Measurements from ENCODE around the gene SLC32A1.

The SLC32A1 gene

DNA sequence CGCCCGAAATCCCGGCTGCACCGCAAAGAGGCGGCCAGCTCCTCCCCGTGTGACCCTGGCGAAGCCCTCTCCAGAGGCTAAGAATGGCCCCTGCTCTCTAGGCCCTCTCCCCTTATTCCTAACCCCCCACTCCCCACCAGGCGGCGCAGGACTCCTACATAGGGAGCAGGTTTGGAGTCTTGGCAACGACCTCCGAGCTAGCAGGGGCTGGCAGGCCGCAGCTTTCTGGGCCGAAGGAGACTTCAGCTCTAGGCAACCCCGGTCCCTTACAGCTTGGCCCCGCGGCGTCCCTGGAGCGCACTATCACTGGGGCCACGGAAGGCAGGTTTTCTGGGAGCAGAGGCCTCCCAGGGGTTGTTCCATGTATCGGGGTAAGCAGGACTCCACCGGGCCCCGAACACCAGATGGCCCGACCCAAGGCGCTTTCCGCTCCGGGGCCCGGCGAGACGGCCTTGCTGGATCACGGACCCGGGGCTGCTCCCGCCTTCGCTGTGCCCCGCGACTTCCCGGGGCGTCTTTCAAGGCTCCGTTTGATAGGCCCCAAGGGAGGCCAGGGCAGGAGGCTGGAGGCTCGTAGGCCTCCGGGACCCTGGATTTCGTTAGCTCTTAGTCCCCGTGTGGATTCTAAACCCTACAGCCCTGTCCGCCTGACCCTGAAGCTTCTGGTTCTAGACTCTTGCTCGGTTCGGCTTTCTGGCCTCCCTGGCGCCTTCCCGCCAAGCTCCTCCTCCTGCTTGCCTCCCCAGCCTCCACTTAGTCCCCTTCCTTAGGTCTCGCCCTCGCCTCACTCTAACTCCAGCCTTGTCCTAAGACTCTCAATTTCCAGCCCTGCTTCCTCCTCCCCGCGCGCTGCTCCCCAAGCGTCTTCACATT lies 1.9 kb downstream of the SLC32A1 start:
- DNase-seq (ENCODE audit: low spot score): no peak

DNA sequence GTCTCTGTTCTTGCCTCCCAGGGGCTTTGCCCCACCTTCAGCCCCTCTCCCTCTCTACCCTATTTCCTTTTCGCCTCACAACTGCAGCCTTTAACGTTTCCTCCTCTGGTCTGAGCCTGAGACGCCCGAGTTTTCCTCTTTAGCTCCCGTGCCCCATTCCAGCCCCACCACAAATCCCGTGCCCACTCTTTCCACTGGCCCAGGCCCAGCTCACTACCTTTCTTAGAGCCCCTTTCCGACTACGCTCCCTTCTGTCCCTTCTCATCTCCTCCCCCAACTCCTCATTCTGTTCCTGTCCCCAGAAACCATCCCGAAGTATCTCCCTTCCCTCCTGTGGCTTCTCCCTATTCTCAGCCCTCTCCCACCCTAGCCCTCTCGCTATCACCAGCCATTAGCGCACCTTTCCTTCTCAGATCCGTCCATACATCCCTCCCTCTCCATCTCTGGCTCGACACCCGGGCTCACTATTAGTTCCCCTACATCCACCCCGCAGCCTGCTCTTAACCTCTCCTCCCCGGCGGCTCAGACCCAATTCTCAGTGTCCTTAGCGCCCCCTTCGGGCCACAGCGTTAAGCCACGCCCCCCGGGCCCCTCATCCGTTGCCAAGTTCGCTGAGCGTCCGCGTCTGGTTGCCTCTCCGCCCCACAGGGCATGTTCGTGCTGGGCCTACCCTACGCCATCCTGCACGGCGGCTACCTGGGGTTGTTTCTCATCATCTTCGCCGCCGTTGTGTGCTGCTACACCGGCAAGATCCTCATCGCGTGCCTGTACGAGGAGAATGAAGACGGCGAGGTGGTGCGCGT lies 2.7 kb downstream of the SLC32A1 start:
- DNase-seq (ENCODE audit: low spot score): peak; percentile 11

DNA sequence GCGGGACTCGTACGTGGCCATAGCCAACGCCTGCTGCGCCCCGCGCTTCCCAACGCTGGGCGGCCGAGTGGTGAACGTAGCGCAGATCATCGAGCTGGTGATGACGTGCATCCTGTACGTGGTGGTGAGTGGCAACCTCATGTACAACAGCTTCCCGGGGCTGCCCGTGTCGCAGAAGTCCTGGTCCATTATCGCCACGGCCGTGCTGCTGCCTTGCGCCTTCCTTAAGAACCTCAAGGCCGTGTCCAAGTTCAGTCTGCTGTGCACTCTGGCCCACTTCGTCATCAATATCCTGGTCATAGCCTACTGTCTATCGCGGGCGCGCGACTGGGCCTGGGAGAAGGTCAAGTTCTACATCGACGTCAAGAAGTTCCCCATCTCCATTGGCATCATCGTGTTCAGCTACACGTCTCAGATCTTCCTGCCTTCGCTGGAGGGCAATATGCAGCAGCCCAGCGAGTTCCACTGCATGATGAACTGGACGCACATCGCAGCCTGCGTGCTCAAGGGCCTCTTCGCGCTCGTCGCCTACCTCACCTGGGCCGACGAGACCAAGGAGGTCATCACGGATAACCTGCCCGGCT lies 3.4 kb downstream of the SLC32A1 start:
- no peak for DNase-seq (ENCODE audit: low spot score)

DNA sequence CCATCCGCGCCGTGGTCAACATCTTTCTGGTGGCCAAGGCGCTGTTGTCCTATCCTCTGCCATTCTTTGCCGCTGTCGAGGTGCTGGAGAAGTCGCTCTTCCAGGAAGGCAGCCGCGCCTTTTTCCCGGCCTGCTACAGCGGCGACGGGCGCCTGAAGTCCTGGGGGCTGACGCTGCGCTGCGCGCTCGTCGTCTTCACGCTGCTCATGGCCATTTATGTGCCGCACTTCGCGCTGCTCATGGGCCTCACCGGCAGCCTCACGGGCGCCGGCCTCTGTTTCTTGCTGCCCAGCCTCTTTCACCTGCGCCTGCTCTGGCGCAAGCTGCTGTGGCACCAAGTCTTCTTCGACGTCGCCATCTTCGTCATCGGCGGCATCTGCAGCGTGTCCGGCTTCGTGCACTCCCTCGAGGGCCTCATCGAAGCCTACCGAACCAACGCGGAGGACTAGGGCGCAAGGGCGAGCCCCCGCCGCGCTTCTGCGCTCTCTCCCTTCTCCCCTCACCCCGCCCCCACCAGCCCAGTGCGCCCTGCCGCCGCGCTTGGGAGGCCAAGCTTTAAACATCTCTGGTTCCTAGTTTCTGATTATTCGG lies 4.0 kb downstream of the SLC32A1 start:
- no peak for DNase-seq (ENCODE audit: low spot score)

DNA sequence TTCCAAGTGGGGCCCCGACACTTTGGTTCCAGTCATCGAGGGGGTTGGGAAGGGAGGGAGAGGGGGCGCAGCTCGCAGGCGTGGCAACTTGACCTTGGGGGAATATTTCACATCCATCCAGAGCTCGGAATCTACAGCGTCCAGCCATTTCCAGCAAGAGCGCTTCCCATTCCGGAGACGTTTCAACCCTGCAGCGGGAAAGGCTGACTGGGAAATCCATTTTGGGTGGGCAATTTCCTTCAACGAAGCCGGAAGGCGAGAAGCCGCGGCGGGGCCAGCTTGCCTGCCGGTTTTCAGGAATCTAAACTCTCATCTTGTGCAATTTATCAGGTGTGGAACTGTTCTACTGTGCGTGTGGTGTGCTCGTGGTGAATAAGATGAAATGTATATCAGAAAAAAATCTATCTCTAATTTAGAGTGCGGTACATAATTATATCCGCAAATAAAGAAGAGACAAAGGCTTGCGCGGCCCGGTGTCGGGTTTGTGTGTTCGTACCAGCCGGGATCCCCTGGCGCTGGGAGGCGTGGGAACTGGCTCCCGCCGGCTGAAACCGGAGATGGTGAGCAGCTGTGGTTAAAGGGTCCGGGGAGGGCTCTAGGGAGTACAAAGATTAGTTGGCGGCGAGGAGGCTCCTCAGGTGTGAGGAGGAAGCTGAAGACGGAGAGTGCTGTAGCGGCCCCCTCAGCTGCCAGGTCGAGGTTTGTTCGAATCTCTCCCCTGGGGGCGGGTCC lies 4.8 kb downstream of the SLC32A1 start:
- no peak for DNase-seq (ENCODE audit: low spot score)

DNA sequence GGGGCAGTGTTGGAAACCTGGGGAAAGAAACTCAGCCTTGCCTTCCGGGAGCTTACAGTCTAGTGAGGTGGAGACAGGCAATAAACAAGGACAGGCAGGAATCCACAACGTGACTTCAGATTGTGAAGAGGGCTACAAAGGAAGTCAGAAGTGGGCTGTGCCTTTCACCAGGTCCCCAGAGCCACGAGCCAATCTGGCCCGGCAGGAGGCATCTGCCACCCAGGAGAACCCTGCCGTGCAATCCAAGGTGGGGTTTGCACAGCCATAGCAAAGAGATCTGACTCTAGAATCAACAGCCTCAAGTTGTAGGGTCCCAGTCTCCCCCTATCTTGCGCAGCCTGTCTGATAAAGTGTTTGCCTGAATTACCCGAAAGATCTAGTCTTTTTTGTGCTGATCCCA lies 5.5 kb downstream of the SLC32A1 start:
- no peak for DNase-seq (ENCODE audit: low spot score)

DNA sequence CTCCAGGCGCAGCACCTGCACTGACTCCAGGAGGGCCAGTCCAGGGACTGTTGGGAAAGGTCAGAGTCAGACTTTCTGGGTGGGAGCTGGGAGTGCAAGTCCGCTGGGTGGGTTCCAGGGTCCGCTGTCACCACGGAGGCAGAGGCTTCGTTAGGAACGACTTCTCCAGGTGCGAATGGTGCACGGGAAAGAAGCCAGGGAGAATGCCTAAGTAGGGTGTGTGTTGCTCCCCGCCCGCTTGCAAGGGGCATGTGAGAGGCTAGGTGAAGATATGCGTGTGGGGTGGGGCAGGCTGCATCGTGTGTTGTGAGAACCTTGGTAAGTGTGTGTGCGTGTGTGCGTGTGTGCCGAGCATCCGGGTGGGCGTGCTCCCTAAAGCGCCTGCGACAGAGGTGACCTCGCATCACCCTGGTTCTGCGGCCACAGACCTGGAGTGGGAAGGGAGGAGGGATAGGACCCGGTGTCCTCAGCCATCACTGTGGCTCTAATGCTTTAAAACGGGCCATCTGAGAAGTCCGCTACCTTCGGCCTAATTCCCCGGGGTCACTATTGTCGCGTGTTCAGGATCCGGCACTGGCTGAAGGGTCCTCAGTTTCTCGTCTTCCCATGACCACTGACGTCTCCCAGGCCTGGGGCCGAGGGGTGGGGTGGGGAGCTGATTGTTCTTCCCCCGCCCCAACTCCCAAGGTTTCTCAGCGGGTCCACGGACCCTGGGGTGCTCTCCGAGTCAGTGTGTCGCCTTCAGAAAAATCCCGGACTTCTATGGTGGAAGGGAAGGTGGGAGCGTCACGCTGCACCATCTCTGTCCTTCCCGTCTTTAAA lies 6.1 kb downstream of the SLC32A1 start:
- no peak for DNase-seq (ENCODE audit: low spot score)

DNA sequence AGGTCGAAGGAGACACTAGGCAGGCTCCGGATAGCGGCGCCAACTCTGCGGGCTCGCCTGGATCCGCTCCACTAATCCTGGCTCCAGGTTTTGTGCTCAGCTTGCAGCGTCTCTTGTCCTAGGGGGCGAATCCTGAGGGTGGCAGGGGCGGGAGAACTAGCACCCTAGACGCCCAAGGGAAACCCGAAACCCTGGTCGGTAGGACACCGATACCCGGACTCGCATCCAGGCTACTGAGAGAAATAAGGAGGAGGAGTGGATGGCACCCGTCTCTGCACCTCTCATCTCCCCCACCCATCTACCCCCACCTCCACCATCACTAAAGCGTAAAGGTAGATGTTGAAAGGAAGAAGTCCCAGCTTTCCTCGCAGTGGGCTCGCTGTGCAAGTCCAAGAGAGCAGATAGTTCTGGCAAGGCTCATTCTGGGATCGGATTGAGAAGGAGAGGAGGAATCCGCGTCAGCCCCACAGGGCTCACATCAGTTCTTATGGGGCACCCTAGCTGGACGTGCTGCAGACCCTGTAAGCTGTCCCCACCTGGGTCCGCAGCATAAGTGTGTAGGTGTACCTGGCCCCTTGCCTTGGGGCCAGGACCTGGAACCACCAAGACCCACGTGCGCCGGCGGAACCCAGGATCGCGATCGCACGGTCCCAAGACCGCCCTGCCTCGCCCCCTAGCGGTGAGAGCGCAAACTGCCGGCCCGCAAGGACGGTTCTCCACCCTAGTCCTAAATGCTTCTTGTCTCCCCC lies 6.9 kb downstream of the SLC32A1 start:
- peak; percentile 44 for DNase-seq (ENCODE audit: low spot score)

DNA sequence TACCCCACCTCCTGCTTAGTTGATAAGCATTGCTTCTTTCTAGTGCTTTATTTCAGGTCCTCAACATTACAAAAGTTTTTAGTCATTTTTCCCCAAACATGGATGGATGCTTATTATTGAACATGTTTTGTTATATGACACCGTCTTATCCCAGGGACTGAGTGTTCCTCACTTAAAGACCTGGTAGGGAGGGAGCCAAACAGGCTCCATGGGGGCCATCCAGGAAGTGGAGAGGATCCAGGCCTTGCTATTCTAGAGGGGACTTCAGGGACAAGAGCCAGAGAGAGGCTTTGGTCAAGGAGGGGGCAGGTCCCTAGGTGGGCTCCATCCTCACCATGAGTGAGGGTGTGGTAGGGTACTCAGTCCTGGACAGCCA lies 7.4 kb downstream of the SLC32A1 start:
- no peak for DNase-seq (ENCODE audit: low spot score)

DNA sequence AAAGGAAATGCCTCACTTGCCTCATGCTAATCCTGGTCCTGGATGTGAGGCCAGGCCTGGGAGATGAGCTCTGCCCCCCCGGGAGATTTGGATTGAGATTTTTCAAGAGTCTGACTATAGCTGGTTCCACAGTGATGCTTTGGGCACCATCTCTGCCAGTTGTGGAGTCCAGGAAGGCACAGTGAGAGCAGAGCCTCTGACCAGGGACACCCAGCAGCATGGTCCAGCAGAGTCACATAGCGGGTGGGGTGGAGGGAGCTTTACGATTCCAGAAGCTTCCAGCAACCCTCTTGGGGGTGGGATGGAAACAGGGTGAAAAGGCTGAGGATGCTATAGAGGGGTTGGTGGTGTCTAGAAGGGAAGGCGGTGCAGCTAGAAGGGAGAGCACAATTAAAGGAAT lies 8.7 kb downstream of the SLC32A1 start:
- no peak for DNase-seq (ENCODE audit: low spot score)

DNA sequence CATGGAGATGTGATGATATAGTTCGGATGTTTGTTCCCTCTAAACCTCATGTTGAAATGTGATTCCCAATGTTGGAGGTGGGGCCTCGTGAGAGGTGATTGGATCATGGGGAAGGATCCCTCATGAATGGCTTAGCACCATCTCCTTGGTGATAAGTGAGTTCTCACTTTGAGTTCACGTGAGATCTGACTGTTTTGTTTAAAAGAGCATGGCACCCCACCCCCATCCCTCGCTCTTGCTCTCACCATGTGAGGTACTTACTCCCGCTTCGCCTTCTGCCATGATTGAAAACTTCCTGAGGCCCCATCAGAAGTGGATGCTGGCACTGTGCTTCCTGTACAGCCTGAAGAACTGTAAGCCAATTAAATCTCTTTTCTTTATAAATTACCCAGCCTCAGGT lies 10.9 kb downstream of the SLC32A1 start:
- no peak for DNase-seq (ENCODE audit: low spot score)

DNA sequence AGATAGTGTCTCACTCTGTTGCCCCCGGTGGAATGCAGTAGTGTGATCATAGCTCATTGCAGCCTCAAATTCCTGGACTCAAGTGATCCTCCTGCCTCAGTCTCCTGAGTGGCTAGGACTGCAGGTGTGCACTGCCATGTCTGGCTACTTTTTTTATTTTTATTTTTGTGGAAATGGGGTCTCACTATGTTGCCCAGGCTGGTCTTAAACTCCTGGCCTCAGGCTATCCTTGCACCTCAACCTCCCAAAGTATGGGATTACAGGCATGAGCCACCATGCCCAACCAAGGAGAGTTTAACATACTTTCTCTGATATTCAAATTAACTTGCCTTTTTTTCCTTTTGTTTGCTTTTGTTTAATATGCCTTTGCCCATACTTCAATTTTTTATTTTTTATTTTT lies 13.6 kb downstream of the SLC32A1 start:
- DNase-seq (ENCODE audit: low spot score): no peak

DNA sequence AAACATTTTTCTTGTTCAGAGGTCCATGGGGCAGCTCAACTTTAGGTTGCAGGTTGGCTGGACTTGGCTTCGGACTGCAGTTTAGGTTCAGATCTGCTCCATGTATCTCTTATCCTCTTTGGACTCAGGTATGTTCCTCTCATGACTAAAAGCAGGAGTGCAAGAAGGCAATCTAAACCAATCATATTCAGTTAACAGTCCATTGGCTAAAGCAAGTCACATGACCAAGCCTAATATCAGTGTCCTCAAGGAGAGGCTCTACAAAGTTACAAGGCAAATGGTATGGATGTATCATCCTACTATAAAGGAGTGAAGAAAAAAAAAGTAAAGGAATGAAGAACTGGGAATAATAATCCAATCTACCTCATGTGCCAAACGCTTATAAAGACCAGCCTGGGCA lies 21.5 kb downstream of the SLC32A1 start:
- DNase-seq (ENCODE audit: low spot score): no peak

DNA sequence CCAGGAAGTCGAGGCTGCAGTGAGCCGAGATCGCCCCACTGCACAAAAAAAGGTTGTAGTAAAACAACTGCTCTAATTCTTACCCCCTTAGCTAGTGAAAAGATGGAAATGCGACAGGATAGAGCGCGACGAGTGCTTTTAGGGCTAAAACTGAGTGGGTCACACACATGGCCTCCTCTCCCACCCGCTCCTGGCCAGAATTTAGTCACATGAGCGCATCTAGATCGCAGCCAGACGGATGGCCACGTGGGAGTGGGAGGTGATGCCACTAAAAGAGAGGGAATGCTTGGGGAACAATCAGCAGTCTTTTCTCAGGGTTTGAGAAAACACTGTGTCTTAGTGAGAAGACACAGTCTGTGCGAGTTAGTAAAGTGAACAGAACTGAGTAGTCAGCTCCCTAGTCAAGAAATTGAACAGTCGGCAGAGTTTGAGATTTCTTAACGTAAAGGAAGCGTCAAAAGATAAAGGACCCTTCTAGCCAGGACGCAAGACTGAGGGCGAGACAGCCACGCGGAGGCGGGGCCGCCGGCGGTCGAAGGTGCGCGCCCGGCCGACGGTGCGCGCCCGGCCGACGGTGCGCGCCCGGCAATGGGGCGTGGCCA lies 23.3 kb downstream of the SLC32A1 start:
- no peak for DNase-seq (ENCODE audit: low spot score)

DNA sequence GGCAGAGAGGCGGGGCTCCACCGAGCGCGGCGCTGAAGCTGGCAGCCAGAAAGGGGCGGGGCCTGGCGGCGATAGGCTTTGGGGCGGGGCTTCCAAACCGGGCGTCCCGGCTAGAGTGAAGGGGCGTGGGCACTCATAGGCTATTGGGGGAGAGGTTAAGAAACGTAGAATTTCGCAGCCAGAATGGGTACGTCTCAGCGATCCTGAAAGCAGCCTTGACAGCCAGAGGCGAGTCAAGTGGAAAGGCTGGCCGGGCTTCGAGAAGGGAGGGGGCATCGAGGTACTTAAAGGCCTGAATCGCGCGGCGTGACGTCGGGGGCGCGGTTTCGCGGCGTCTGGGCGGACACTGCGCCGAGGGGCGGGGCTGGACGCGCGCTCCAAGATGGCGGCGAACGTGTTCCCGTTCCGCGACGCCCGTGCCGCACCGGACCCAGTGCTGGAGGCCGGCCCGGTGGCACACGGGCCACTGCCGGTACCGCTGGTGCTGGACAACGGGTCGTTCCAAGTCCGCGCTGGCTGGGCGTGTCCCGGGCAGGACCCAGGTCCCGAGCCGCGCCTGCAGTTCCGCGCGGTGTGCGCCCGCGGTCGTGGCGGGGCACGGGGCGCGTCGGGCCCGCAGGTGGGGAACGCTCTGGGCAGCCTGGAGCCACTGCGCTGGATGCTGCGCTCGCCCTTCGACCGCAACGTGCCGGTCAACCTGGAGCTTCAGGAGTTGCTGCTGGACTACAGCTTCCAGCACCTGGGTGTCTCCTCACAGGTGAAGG lies 24.0 kb downstream of the SLC32A1 start, which contains the start of gene ACTR5:
ACTR5 (plus strand) TSS at position 364 of the 764 bp plus-strand sequence; CDS start at position 383, 19 bp downstream.
- peak; percentile 89 for DNase-seq (ENCODE audit: low spot score)

DNA sequence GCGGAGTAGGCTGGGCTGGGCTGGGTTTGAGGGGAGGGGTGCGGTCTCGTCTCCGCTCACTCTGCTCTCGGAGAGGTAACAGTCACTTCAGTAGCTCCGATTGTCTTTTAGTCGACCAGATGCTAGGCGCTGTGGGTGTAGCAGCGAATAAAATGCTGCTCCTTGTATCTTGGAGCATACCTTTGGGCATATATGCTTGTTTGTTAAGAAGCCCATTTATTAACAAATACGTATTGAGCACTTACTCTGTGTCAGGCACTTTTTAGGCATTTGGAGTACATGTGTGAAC lies 24.5 kb downstream of the SLC32A1 start:
- DNase-seq (ENCODE audit: low spot score): no peak

DNA sequence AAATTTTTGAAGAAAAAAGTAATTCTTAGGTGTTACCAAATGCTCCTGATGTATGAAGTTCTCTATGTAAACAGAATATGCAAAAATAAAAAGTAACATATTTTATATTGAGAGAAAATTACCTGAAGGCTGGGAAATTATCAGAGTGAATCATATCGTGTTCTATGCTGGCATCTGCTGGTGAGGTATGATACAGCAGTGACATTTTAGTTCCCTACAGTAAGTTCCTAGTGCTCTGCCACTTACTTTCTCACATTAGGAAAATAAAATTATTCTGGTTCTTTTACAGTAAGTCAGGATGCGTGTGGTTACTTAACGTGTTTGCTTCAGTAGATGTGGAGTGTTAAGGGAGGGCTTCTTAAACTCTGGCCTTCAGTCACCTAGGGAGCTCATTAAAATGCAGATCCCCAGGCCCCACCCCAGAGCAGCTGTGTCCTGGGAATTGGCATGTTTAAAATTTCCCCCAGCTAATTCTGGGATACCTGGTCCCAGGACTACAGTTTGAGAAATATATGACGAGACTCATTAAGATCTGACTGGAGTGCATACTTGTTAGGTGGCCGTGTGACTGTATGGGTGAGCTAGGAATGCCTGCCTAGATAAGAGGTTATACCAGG lies 27.2 kb downstream of the SLC32A1 start:
- peak; percentile 50 for DNase-seq (ENCODE audit: low spot score)

DNA sequence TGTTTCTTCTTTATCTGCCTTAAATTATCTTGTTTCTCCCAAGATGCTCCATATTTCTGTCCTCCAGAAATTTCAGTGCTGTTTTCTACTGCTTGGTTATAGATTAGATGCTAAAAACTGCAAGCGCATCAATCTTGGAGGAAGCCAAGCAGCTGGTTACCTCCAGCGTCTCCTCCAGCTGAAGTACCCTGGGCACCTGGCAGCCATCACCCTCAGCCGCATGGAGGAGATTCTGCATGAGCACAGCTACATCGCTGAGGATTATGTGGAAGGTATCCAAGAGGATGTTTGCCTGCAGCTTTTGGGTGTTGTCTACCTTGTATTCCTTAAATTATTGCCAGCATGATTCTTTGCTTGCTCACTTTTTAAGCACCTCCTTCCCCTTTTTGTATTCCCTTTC lies 27.7 kb downstream of the SLC32A1 start:
- DNase-seq (ENCODE audit: low spot score): no peak

DNA sequence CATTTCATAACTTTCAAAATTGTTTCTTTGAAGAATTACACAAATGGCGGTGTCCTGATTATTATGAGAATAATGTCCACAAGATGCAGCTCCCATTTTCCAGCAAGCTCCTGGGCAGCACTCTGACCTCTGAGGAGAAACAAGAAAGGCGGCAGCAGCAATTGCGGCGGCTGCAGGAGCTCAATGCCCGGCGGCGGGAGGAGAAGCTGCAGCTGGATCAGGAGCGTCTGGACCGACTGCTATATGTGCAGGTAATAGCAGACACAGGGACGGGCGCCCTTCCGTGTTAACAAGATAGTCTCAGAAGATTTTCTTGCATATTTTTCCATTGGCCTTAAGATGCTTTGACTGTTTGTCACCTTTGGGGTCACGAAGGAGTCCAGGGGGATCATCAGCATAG lies 30.6 kb downstream of the SLC32A1 start:
- no peak for DNase-seq (ENCODE audit: low spot score)

All from kidney tubule cell (primary cell).